Loucy (cell line): Measurements from ENCODE around the gene PDE11A.

Experiments used
- H2AFZ ChIP-seq: fragments of 200-600 bp; sonication (generic); 2 replicates; pipeline ENCODE4 v1.6.0; 2016; ENCODE audit warnings: antibody characterized with exemption, mild to moderate bottlenecking, low read length, moderate library complexity
- H3F3A ChIP-seq: fragments of 200-600 bp; 2 replicates; pipeline ENCODE4 v1.6.0; 2016; ENCODE audit warnings: antibody characterized with exemption, low read depth, mild to moderate bottlenecking
- H3K27me3 ChIP-seq: fragments of 200-600 bp; sonication (generic); 2 replicates; pipeline ENCODE4 v1.6.1; 2014; ENCODE audit warnings: low read length, mild to moderate bottlenecking; ENCODE audit not compliant: insufficient read depth, poor library complexity, severe bottlenecking
- H3K36me3 ChIP-seq: fragments of 200-600 bp; sonication (generic); 2 replicates; pipeline ENCODE4 v1.6.1; 2016; ENCODE audit warnings: low read length; ENCODE audit not compliant: insufficient read depth
- H3K4me1 ChIP-seq: fragments of 200-600 bp; sonication (generic); 2 replicates; pipeline ENCODE4 v1.5.1; 2014; ENCODE audit warnings: low read length, mild to moderate bottlenecking; ENCODE audit not compliant: insufficient read depth, poor library complexity, severe bottlenecking
- H3K4me2 ChIP-seq: fragments of 200-600 bp; sonication (generic); 2 replicates; pipeline ENCODE4 v1.6.0; 2014; ENCODE audit warnings: antibody characterized with exemption, low read length, low read depth, mild to moderate bottlenecking; ENCODE audit not compliant: poor library complexity, severe bottlenecking
- H3K4me3 ChIP-seq: fragments of 200-600 bp; sonication (generic); 2 replicates; pipeline ENCODE4 v1.5.1; 2014; ENCODE audit warnings: low read length, mild to moderate bottlenecking, mixed read lengths; ENCODE audit not compliant: poor library complexity, severe bottlenecking
- H3K79me2 ChIP-seq: fragments of 200-600 bp; sonication (generic); 2 replicates; pipeline ENCODE4 v1.6.1; 2014; ENCODE audit warnings: low read length; ENCODE audit not compliant: insufficient read depth
- H3K9ac ChIP-seq: fragments of 200-600 bp; sonication (generic); 2 replicates; pipeline ENCODE4 v1.6.0; 2014; ENCODE audit warnings: mild to moderate bottlenecking, low read depth, low read length, moderate library complexity; ENCODE audit not compliant: poor library complexity, severe bottlenecking
- H3K9me2 ChIP-seq: fragments of 200-600 bp; sonication (generic); replicated peaks from 2 replicates; pipeline ENCODE4 v1.6.1; 2016; ENCODE audit warnings: low read depth, low read length, mixed read lengths
- H3K9me3 ChIP-seq: fragments of 200-600 bp; sonication (generic); 2 replicates; pipeline ENCODE4 v1.6.1; 2014; ENCODE audit warnings: mild to moderate bottlenecking, antibody characterized with exemption, low read length, low read depth; ENCODE audit not compliant: insufficient read depth
- H4K20me1 ChIP-seq: fragments of 200-600 bp; sonication (generic); 2 replicates; pipeline ENCODE4 v1.6.0; 2014; ENCODE audit warnings: antibody characterized with exemption, low read length, mild to moderate bottlenecking; ENCODE audit not compliant: insufficient read depth, poor library complexity, severe bottlenecking
- CTCF ChIP-seq: fragments of 200-600 bp; sonication (generic); conservative IDR thresholded peaks from 2 replicates; pipeline ENCODE4 v1.5.1; 2014; ENCODE audit warnings: mild to moderate bottlenecking, antibody characterized with exemption, low read length
- EZH2phosphoT487 ChIP-seq: fragments of 200-600 bp; IDR thresholded peaks from 2 replicates; pipeline ENCODE4 v1.6.1; 2018; ENCODE audit warnings: antibody characterized with exemption, mild to moderate bottlenecking, moderate library complexity, borderline replicate concordance

Gene PDE11A

GRCh38 chr2:177599956-177600355 is 472.6 kb downstream of the PDE11A start:
- H3F3A ChIP-seq: no peaks in the 10 kb centered on the region
- 0 out of 2 replicates have a peak overlapping the region, but pooled peaks have one; percentile 37 for H2AFZ ChIP-seq
- no peak overlapping the region for H3K4me2 ChIP-seq
- H4K20me1 ChIP-seq: no peaks in the 10 kb centered on the region
- no peak overlapping the region for H3K4me3 ChIP-seq
- H3K9me3 ChIP-seq: no peaks in the 10 kb centered on the region
- no peak for TF ChIP-seq EZH2phosphoT487
- TF ChIP-seq CTCF: no peak
- H3K4me1 ChIP-seq: peaks cover 8% of the 10 kb centered on the region
- H3K79me2 ChIP-seq: no peaks in the 10 kb centered on the region
- H3K36me3 ChIP-seq: no peaks in the 10 kb centered on the region
- no peaks in the 10 kb centered on the region for H3K9me2 ChIP-seq
- no peaks in the 10 kb centered on the region for H3K27me3 ChIP-seq
- no peak overlapping the region for H3K9ac ChIP-seq

GRCh38 chr2:177599139-177599688 is 473.4 kb downstream of the PDE11A start:
- Histone ChIP-seq H4K20me1 (no peaks in the 10 kb centered on the region), H3K9ac (no peak overlapping the region), H3K4me2 (no peak overlapping the region), H2AFZ (peak overlapping the region; percentile 47; the same call in 1 of the 2 replicates), H3K4me3 (no peak overlapping the region), H3K27me3 (no peaks in the 10 kb centered on the region), H3K9me3 (no peaks in the 10 kb centered on the region), H3K9me2 (no peaks in the 10 kb centered on the region), H3K4me1 (peaks cover 8% of the 10 kb centered on the region), H3F3A (no peaks in the 10 kb centered on the region), H3K79me2 (no peaks in the 10 kb centered on the region), H3K36me3 (no peaks in the 10 kb centered on the region)
- TF ChIP-seq EZH2phosphoT487 (no peak), CTCF (no peak)

- Histone ChIP-seq H2AFZ (peak overlapping the region; percentile 47), H3K36me3 (no peaks in the 10 kb centered on the region), H3K4me1 (peaks cover 8% of the 10 kb centered on the region), H3K9me2 (no peaks in the 10 kb centered on the region), H3K27me3 (no peaks in the 10 kb centered on the region), H3K4me3 (no peak overlapping the region), H4K20me1 (no peaks in the 10 kb centered on the region), H3K9ac (no peak overlapping the region), H3K79me2 (no peaks in the 10 kb centered on the region), H3K4me2 (no peak overlapping the region), H3K9me3 (no peaks in the 10 kb centered on the region), H3F3A (no peaks in the 10 kb centered on the region)
- TF ChIP-seq CTCF (no peak), EZH2phosphoT487 (no peak)
These were observed 474.0 kb downstream of the PDE11A start for GRCh38 chr2:177598326-177599138.
